T-helper 22 cell (primary cell): ENCODE data around the gene LRP4.

Experiments
- DNase-seq: peaks from one replicate; pipeline ENCODE4 v3.0.0-alpha.2; 2020; ENCODE audit warnings: low read depth

The LRP4 gene

DNA sequence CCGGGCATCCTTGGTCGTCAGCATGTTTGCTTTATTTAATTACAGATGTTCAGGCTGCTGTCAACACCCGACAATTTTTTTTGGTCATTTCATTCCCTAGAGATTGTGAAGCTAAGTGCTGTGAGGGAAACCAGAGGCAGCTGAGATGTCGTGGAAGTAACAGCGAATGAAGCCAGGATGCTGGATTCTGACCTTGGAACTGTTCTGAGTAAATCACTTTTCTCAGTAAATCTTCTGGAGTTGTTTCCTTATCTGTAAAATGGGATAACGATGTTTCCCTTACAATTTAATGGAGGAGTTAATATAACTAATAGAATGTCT lies 71.9 kb downstream of the LRP4 start:
- DNase-seq: no peak

DNA sequence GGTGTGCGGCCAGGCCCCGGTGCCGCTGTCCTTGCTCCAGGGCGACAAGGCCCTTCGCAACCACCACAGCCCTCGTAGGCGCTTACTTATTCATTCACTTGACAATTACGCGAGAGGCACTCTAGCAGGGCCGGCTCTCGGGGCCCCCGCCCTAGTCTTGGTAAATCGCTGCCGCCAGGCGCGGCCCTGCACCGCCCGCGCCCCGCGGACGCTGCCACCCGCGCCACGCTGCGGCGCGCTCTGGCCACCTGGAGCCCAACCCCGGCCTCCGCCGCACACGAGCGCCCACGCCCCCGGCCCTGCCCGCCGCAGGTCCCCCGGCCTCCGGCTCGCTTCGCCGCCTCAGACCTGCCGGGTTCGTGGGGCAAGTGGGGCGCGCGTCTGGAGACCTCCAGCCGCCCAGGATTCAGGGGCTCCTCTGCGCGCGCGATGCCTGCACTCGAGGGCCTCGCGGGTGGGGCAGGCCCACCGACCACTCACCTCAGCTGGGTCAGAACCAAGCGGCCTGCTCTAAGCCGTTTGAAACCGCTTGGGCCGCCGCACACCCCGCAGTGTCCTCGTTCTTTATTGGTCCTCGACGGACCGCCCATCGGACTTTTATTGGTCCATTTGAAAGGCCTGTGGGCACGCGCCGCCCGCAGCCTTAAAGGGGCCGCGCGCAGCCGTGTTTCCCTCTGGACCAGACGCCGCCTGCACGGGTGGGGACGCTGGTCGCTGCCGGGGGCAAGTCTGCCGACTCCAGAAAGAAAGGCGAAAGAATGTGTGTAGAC lies 72.4 kb downstream of the LRP4 start, which contains the start of gene CKAP5:
TSS of gene CKAP5 (minus strand) at position 541 of the 770 bp plus-strand sequence. CDS start 25,049 bp downstream, outside the sequence.
- DNase-seq: peak; percentile 76

DNA sequence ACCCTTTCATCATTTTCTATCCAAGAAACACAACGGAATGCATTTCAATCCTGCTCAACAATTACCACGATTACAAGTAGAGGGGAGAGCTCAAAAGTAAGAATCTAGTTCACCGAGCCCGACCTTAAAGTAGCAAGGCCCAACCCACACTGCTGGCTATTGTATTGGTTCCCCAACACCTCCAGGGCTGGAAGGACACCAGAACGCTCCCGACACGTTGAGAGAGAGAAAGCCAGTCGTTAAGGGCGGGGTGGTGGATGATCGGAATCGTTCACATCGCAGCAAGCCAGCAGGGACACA lies 73.0 kb downstream of the LRP4 start:
- DNase-seq: no peak

- DNase-seq: no peak
Observed at GRCh38 chr11:46840116-46840515, 78.2 kb downstream of the LRP4 start.

DNA sequence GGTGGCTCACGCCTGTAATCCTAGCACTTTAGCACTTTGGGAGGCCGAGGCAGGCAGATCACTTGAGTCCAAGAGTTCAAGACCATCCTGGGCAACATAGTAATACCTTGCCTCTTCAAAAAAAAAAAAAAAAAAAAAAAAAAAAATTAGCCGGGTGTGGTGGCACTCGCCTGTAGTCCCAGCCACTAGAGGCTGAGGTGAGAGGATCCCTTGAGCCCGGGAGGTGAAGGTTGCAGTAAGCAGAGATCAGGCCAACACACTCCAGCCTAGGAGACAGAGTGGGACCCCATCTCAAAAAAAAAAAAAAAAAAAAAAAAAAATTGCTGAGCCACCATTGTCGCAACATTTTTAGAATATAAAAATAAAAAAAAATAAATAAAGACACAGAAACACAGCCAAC lies 79.8 kb downstream of the LRP4 start:
- DNase-seq: no peak

DNA sequence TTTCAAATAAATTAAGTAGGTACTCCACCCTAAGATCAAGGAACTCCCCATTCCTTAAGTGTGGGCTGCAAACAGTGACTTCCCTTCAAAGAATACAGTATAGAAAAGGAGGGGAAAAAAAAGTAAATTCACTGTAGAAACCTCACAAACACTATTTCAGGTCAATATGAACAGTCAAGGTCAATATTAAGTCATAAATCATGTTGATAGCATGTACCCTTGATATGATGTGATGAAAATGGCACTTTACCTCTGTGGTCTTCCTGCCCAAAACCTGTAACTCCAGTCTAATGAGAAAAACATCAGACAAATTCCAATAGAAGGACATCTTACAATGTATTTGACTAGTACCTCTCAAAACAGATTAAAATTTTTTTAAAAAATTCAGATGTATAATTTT lies 80.5 kb downstream of the LRP4 start:
- no peak for DNase-seq

DNA sequence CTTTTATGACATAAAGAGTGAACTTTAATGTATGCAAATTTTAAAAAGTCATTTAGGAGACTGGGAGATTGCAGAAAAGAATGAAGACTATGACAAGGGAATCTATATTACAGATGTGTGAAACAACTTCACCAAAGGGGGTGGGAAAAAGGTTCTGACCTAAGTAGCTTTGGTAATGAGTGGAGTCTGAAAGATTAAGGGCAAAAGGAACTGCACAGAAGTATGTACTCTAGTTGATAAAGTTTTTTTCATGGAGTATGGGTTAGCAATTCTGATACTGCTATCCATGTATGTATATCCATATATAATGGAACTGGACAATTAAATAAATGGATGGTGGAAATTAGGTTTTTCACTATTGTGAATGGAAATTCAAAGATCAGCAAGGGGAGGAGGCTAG lies 81.5 kb downstream of the LRP4 start:
- DNase-seq: no peak

- no peak for DNase-seq
Observed at GRCh38 chr11:46836431-46836830, 81.9 kb downstream of the LRP4 start.

GRCh38 chr11:46835897-46836296 lies 82.5 kb downstream of the LRP4 start:
- no peak for DNase-seq

DNA sequence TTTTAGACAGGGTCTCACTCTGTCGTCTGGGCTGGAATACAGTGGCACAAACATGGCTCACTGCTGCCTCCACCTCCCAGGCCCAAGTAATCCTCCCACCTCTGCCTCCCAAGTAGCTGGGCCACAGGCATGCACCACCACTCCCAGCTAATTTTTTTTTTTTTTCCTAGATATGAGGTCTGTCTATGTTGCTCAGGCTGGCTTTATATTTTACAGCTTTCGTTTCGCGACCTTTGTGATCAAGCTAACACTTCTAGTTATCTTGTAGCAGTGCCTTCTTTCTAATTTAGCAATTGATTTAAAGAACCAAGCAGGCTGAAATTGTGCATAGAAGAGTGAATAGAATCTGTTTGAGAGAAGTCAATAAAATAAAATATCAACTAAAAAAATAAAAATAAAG lies 83.5 kb downstream of the LRP4 start:
- no peak for DNase-seq

GRCh38 chr11:46832511-46833214 lies 85.7 kb downstream of the LRP4 start:
- DNase-seq: no peak

DNA sequence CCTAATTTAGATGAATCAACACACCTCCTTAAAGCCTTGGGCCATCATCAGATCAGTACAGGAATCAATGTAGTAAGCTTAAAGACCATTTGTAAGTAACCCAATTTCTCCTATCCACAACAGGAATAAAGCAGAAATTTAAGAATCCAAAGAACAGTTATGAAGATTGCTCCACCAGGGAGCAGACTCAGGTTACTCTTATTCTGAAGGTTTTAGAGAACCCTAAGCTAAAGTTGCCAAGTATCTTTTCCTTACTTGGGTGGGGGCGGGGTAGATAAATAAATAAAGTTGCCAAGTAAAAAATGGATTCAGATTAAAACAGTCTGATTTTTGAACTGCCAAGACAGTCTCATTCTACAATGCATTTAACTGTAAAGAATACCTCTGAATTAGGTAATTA lies 90.4 kb downstream of the LRP4 start:
- DNase-seq: no peak

DNA sequence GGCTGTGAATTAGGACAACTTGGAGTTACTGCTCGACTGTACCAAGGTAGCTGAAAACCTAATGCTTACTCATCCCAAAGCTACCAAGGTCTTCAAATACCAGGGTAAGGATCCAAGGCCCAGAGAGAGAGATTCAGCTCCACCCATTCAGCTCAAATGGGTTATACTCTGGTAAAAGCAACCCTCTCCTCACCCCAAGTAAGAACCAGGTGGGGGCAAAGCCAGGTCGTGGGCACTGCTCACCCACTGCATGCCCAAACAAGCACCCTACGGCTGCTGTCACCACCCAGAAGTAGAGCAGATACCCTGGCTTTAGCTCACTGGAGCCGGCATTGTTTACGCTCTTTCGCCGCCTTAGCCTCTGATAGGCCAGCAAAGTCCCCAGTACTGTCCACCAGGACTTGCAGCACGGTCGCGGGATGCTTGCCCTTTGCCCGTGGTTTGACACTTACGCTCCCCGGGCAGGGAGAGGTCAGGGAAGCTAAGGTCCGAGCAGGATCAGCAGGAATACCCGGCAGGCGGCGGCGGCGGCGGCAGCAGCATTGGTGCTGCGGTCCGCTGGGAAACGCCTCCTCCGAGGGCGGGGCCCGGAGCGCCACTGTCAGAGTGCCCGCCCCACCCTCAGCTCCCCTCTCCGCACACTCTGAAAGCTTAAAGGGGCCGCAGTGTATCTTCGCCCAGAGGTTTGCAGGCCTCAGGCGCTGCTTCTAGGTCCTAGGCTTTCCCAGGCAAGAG lies 91.9 kb downstream of the LRP4 start:
- peak; percentile 55 for DNase-seq

DNA sequence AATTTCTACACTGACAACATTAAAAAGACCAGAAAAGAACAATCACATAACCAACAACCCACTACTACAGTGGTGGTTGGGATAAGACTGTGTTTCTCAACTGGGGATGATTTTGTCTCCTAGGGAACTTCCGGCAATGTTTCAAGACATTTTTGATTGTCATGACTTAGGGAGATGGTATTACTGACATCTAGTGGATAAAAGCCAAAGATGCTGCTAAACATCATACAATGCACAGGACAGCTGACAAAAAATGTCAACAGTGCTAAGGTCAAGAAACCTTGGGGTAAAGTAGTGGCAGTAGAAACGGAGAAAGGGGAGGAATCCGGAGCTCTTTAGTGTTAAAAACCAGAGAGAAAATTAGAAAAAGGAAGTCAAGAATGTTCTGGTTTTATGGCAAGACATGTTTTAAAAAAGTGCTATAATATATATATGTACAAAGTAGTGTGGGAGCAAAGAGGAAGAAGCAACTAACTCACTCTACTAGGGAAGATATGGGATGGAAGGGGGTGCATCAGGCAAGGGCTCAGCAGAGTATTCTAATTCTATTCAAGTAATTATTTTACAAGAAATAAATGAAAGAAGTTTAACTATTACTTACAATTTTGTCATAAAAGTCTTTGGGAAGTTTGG lies 109.4 kb downstream of the LRP4 start:
- no peak for DNase-seq
